NT2/D1 (cell line): Measurements from ENCODE around the gene RBM44.

Source experiments
- DNase-seq: peaks from one replicate; pipeline ENCODE4 v3.0.0-alpha.2; 2011; ENCODE audit warnings: low read depth, low spot score
- H3K27me3 ChIP-seq: 2 replicates; pipeline ENCODE4 v1.6.0; 2011; ENCODE audit warnings: mild to moderate bottlenecking; ENCODE audit not compliant: insufficient read length, insufficient read depth
- H3K36me3 ChIP-seq: 2 replicates; pipeline ENCODE4 v1.6.1; 2011; ENCODE audit warnings: mild to moderate bottlenecking, low read length, mixed read lengths; ENCODE audit not compliant: insufficient read depth, insufficient read length
- H3K4me1 ChIP-seq: 2 replicates; pipeline ENCODE4 v1.5.1; 2011; ENCODE audit not compliant: insufficient read depth, insufficient read length
- H3K4me3 ChIP-seq: 2 replicates; pipeline ENCODE4 v1.5.1; 2011; ENCODE audit warnings: low read depth; ENCODE audit not compliant: insufficient read length
- H3K9ac ChIP-seq: 2 replicates; pipeline ENCODE4 v1.6.0; 2011; ENCODE audit warnings: low read depth; ENCODE audit not compliant: insufficient read length
- H3K9me3 ChIP-seq: 2 replicates; pipeline ENCODE4 v1.5.1; 2011; ENCODE audit warnings: mild to moderate bottlenecking, low read length; ENCODE audit not compliant: insufficient read depth
- SUZ12 ChIP-seq: IDR thresholded peaks from 2 replicates; pipeline ENCODE4 v1.6.1; 2011; ENCODE audit not compliant: insufficient read length, insufficient read depth; ENCODE audit errors: extremely low read depth
- YY1 ChIP-seq: IDR thresholded peaks from 2 replicates; pipeline ENCODE4 v1.6.1; 2011; ENCODE audit not compliant: insufficient read length, insufficient read depth
- ZNF274 ChIP-seq: IDR thresholded peaks from 2 replicates; pipeline ENCODE4 v1.6.1; 2011; ENCODE audit warnings: mild to moderate bottlenecking, low read depth, low read length

Gene RBM44

GRCh38 chr2:237859082-237859433, 60.5 kb downstream of the RBM44 start:
- DNase-seq = no peak
- peak overlapping the region; percentile 36 for H3K4me3 ChIP-seq
- H3K9ac ChIP-seq = no peak overlapping the region

GRCh38 chr2:237859533-237860272, 61.1 kb downstream of the RBM44 start, which contains the start of gene RAMP1:
TSS of gene RAMP1 (plus strand) at chr2:237859623. CDS start at chr2:237859676, 53 bp downstream.
- Histone ChIP-seq H3K36me3 (no peaks in the 10 kb centered on the region), H3K4me3 (peak within 1 kb of the TSS; percentile 36), H3K4me1 (peaks cover 24% of the 10 kb centered on the region), H3K9ac (peak within 1 kb of the TSS; percentile 44), H3K27me3 (peaks cover 35% of the 10 kb centered on the region), H3K9me3 (no peaks in the 10 kb centered on the region)
- TF ChIP-seq YY1 = no peak
- no peak for TF ChIP-seq SUZ12
- no peak for TF ChIP-seq ZNF274
- no peak for DNase-seq

More at GRCh38 chr2:237859082-237859433, 60.5 kb downstream of the RBM44 start:
- TF ChIP-seq YY1 = no peak
- no peak for TF ChIP-seq ZNF274
- TF ChIP-seq SUZ12 = no peak
- peaks cover 35% of the 10 kb centered on the region for H3K27me3 ChIP-seq
- H3K36me3 ChIP-seq = no peaks in the 10 kb centered on the region
- peaks cover 18% of the 10 kb centered on the region for H3K4me1 ChIP-seq
- H3K9me3 ChIP-seq = no peaks in the 10 kb centered on the region

- TF ChIP-seq YY1 (no peak), SUZ12 (no peak), ZNF274 (no peak)
- Histone ChIP-seq H3K9me3 (no peaks in the 10 kb centered on the region), H3K27me3 (peaks cover 35% of the 10 kb centered on the region), H3K36me3 (no peaks in the 10 kb centered on the region), H3K4me3 (peak overlapping the region; percentile 36), H3K9ac (no peak overlapping the region), H3K4me1 (peaks cover 29% of the 10 kb centered on the region)
- no peak for DNase-seq
Observed at GRCh38 chr2:237860273-237860935, 61.8 kb downstream of the RBM44 start.

- DNase-seq = no peak
- H3K36me3 ChIP-seq = no peaks in the 10 kb centered on the region
- no peak for TF ChIP-seq ZNF274
- TF ChIP-seq YY1 = no peak
- TF ChIP-seq SUZ12 = no peak
- no peaks in the 10 kb centered on the region for H3K9me3 ChIP-seq
- no peak overlapping the region for H3K9ac ChIP-seq
- H3K4me1 ChIP-seq = peaks cover 32% of the 10 kb centered on the region
- peaks cover 35% of the 10 kb centered on the region for H3K27me3 ChIP-seq
- no peak overlapping the region for H3K4me3 ChIP-seq
Observed at GRCh38 chr2:237861875-237862527, 63.4 kb downstream of the RBM44 start.

GRCh38 chr2:237862528-237862895, 63.9 kb downstream of the RBM44 start:
- peaks cover 32% of the 10 kb centered on the region for H3K4me1 ChIP-seq
- TF ChIP-seq ZNF274 (no peak), SUZ12 (no peak), YY1 (no peak)
- H3K4me3 ChIP-seq = no peak overlapping the region
- DNase-seq = no peak
- no peak overlapping the region for H3K9ac ChIP-seq
- H3K27me3 ChIP-seq = peaks cover 35% of the 10 kb centered on the region
- no peaks in the 10 kb centered on the region for H3K9me3 ChIP-seq
- no peaks in the 10 kb centered on the region for H3K36me3 ChIP-seq

GRCh38 chr2:237863102-237863511, 64.5 kb downstream of the RBM44 start:
- TF ChIP-seq YY1 (no peak), ZNF274 (no peak), SUZ12 (no peak)
- Histone ChIP-seq H3K9me3 (no peaks in the 10 kb centered on the region), H3K4me1 (peaks cover 26% of the 10 kb centered on the region), H3K36me3 (no peaks in the 10 kb centered on the region), H3K4me3 (no peak overlapping the region), H3K9ac (no peak overlapping the region), H3K27me3 (peaks cover 35% of the 10 kb centered on the region)
- no peak for DNase-seq

- peaks cover 19% of the 10 kb centered on the region for H3K4me1 ChIP-seq
- TF ChIP-seq YY1 = no peak
- no peak for TF ChIP-seq ZNF274
- no peak for TF ChIP-seq SUZ12
- H3K9ac ChIP-seq = peak overlapping the region; percentile 13
- no peaks in the 10 kb centered on the region for H3K36me3 ChIP-seq
- DNase-seq = no peak
- H3K27me3 ChIP-seq = peaks cover 31% of the 10 kb centered on the region
- no peak overlapping the region for H3K4me3 ChIP-seq
- no peaks in the 10 kb centered on the region for H3K9me3 ChIP-seq
Observed at GRCh38 chr2:237863689-237864443, 65.3 kb downstream of the RBM44 start.
